Activated CD8-positive, alpha-beta T cell treated with anti-CD3 and anti-CD28 coated beads for 36 hours (primary cell): ENCODE measurements around the gene ZNF155. TPM values are rescaled to one million over a fixed set of nuclear protein-coding genes. Genes with fewer than 3 reads are reported as not detected.

Experiments
- ATAC-seq: fragments of 200-7000 bp; cut with Tn5 transposase; one replicate; pipeline ENCODE4 v1.10.0; 2021; ENCODE audit warnings: mild to moderate bottlenecking, moderate library complexity
- CTCF ChIA-PET: fragments of 350-600 bp; sonication (Branson Sonifier 250); formaldehyde crosslinking; loops from one replicate; lab custom pipeline; 2021; ENCODE audit warnings: antibody characterized with exemption; lab: Charles Lee
- POLR2A ChIA-PET: fragments of 350-600 bp; sonication (Branson Sonifier 250); formaldehyde crosslinking; loops from one replicate; lab custom pipeline; 2021; ENCODE audit warnings: antibody characterized with exemption; lab: Charles Lee
- DNase-seq: peaks from one replicate; pipeline ENCODE4 v3.0.0-alpha.2; 2020
- H3K27ac Mint-ChIP-seq: one replicate; pipeline ENCODE4 v1.8.0; 2021; ENCODE audit warnings: mild to moderate bottlenecking, mixed read lengths
- H3K27me3 Mint-ChIP-seq: one replicate; pipeline ENCODE4 v1.8.0; 2021; ENCODE audit warnings: mixed read lengths
- H3K36me3 Mint-ChIP-seq: one replicate; pipeline ENCODE4 v1.8.0; 2021; ENCODE audit warnings: low read depth, mixed read lengths
- H3K4me1 Mint-ChIP-seq: one replicate; pipeline ENCODE4 v1.8.0; 2021; ENCODE audit warnings: low read depth, mixed read lengths
- H3K4me3 Mint-ChIP-seq: one replicate; pipeline ENCODE4 v1.8.0; 2021; ENCODE audit warnings: mild to moderate bottlenecking, moderate library complexity, mixed read lengths
- H3K9me3 Mint-ChIP-seq: one replicate; pipeline ENCODE4 v1.8.0; 2021; ENCODE audit warnings: mixed read lengths
- intact Hi-C: fragments of 100-400 bp; cut with micrococcal nuclease; formaldehyde crosslinking; loops from one replicate; pipeline ENCODE4 v1.10.0; 2022
- total RNA-seq, 2 experiments: library from RNA; stranded (reverse); gene quantifications; one replicate each; pipeline ENCODE4 v1.2.3, GENCODE V29; 2021
- TF ChIP-seq, protein P1 (sequence below): fragments of 200-600 bp; IDR thresholded peaks from one replicate; pipeline ENCODE4 v1.8.0; 2022; ENCODE audit warnings: antibody characterized with exemption, mild to moderate bottlenecking

ZNF155 gene
- total RNA-seq, 2 experiments from 2014 or later: 2.6 to 2.9 TPM

DNA sequence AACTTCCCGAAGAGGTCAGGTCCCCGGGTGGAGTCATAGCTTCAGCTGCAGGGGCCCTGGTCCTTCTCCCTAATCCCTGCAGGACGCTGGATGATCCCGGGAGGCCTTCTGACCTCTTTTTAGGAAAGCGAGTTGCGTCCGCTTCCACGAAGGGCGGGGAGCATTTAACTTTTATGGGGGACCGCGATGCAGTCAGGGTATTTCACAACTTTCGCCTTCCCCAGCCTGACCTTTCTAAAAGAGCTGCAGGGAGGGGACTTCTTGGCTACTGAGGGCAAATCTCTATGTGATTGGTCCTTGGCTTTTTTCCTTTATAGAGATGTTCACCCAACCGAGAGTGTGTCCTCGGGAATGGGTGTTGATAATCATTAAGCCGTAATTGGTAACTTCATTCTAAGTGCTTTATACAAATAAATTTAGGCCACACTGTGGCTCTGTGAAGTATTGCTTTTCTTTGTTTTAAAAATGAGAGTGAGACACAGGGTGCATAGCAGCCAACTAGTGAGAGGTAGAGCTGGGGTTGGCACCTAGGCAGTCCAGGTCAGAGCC lies 19.5 kb downstream of the ZNF155 start:
- H3K36me3 Mint-ChIP-seq: peaks cover 37% of the 10 kb centered on the region
- intact Hi-C loops: loop anchor here (10.0 kb wide), 1 partner anchor 69 kb away; the partner anchor contains the start of gene ZNF45

DNA sequence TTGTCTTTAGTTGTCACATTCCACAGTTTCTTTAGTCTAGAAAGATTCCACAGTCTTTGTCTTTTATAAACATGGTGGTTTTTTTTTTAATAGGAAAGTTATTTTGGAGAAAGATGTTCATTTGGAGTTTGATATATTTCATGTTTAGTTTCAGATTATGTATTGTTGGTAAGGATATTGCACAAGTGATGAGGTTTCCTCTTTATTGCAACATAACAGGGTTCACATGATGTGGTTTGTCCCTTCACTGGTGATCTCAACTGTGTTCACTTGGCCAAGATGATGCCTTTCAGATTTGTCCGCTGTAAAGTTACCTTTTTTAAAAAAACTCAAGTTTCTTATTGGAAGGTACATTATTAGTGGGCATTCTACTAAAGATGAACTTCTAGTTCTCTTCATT lies 22.0 kb downstream of the ZNF155 start:
- Mint-ChIP-seq H3K4me1 (peaks cover 14% of the 10 kb centered on the region), H3K4me3 (no peak overlapping the region), H3K9me3 (peaks cover 50% of the 10 kb centered on the region), H3K36me3 (peaks cover 58% of the 10 kb centered on the region), H3K27ac (no peak overlapping the region), H3K27me3 (no peaks in the 10 kb centered on the region)
- ATAC-seq (no peak), DNase-seq (no peak)
- intact Hi-C loops: loop anchor here (10.0 kb wide), 1 partner anchor 71 kb away; the partner anchor contains the start of gene ZNF45
- ChIA-PET POLR2A (interaction anchor here (0.8 kb wide), 1 partner anchor 23 kb away, joined by 3 read pairs; no protein-coding TSS in a partner anchor), CTCF (no interaction called here)
- TF ChIP-seq, protein P1, sequence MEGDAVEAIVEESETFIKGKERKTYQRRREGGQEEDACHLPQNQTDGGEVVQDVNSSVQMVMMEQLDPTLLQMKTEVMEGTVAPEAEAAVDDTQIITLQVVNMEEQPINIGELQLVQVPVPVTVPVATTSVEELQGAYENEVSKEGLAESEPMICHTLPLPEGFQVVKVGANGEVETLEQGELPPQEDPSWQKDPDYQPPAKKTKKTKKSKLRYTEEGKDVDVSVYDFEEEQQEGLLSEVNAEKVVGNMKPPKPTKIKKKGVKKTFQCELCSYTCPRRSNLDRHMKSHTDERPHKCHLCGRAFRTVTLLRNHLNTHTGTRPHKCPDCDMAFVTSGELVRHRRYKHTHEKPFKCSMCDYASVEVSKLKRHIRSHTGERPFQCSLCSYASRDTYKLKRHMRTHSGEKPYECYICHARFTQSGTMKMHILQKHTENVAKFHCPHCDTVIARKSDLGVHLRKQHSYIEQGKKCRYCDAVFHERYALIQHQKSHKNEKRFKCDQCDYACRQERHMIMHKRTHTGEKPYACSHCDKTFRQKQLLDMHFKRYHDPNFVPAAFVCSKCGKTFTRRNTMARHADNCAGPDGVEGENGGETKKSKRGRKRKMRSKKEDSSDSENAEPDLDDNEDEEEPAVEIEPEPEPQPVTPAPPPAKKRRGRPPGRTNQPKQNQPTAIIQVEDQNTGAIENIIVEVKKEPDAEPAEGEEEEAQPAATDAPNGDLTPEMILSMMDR: no peak

More for the DNA sequence above, 19.5 kb downstream of the ZNF155 start:
- ATAC-seq (peak; percentile 43), DNase-seq (peak; percentile 25)
- H3K27ac Mint-ChIP-seq: peak overlapping the region; percentile 98
- peak overlapping the region; percentile 96 for H3K4me3 Mint-ChIP-seq
- CTCF ChIA-PET: interaction anchor here (0.5 to 1.1 kb wide), 2 partner anchors 71 to 164 kb away, joined by 3 read pairs; no protein-coding TSS in a partner anchor
- H3K27me3 Mint-ChIP-seq: no peaks in the 10 kb centered on the region
- H3K4me1 Mint-ChIP-seq: peaks cover 14% of the 10 kb centered on the region
- peaks cover 40% of the 10 kb centered on the region for H3K9me3 Mint-ChIP-seq
- TF ChIP-seq, protein P1: peak; percentile 48
- POLR2A ChIA-PET: no interaction called here

DNA sequence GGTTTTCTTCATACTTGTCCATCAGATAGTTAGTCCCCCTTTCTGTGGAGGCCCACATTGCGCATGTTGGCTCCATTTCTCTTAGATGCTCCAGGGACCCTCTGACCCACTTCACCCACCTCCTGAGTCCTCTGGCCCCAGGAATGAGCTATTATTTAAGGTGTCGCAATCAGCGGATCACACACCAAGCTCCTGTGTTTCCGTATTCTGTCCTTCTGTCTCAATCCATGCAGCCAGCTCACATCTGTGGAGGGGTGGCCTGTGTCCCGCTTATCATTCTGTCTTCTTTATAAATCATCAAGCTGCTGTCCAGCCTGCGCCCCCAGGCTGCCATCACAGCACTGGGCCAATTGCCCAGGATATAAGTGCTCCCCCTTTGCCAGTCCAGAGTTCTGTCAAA lies 23.5 kb downstream of the ZNF155 start:
- DNase-seq (no peak), ATAC-seq (no peak)
- Mint-ChIP-seq H3K4me3 (no peak overlapping the region), H3K9me3 (peaks cover 56% of the 10 kb centered on the region), H3K36me3 (peaks cover 71% of the 10 kb centered on the region), H3K27me3 (no peaks in the 10 kb centered on the region), H3K27ac (no peak overlapping the region), H3K4me1 (peaks cover 7% of the 10 kb centered on the region)
- TF ChIP-seq, protein P1: no peak
- POLR2A ChIA-PET: no interaction called here
- intact Hi-C loops: loop anchor here (10.0 kb wide), 1 partner anchor 73 kb away; the partner anchor contains the start of gene ZNF45
- CTCF ChIA-PET: interaction anchor here (1.6 kb wide), 1 partner anchor 40 kb away, joined by 4 read pairs; no protein-coding TSS in a partner anchor

DNA sequence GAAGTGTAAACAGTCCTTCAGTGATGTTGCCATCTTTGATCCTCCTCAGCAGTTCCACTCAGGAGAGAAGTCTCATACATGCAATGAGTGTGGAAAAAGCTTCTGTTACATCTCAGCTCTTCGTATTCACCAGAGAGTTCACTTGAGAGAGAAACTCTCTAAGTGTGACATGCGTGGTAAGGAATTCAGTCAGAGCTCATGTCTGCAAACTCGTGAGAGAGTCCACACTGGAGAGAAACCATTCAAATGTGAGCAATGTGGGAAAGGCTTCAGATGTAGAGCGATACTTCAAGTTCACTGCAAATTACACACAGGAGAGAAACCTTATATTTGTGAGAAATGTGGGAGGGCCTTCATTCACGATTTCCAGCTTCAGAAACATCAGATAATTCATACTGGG lies 26.5 kb downstream of the ZNF155 start:
- ChIA-PET CTCF (no interaction called here), POLR2A (interaction anchor here (0.6 to 1.1 kb wide), 3 partner anchors 8 to 166 kb away, joined by 3 to 4 read pairs (median 3); no protein-coding TSS in a partner anchor)
- Mint-ChIP-seq H3K27ac (no peak overlapping the region), H3K4me1 (no peaks in the 10 kb centered on the region), H3K9me3 (peaks cover 71% of the 10 kb centered on the region), H3K36me3 (peaks cover 73% of the 10 kb centered on the region), H3K27me3 (no peaks in the 10 kb centered on the region), H3K4me3 (no peak overlapping the region)
- ATAC-seq (no peak), DNase-seq (no peak)
- intact Hi-C loops: no loop called here
- TF ChIP-seq, protein P1: no peak

DNA sequence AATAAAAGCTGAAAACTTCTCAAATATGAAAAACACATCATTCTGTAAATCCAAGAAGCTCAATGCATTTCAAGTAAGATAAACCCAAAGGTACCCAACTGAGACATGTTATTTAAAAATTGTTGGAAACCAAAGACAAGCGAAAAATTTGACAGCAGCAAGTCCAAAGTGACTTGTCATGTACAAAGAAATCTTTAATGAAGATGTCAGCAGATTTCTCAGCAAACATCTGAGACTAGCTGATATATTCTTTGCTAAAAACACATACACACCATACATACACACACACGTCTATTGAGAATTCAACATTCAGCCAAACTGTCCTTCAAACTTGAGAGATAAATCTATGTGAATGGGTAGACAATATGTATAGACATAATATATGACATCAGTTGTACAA lies 35.5 kb downstream of the ZNF155 start:
- peaks cover under 1% of the 10 kb centered on the region for H3K4me1 Mint-ChIP-seq
- TF ChIP-seq, protein P1: no peak
- intact Hi-C loops: no loop called here
- ChIA-PET POLR2A (no interaction called here), CTCF (no interaction called here)
- no peak overlapping the region for H3K27ac Mint-ChIP-seq
- ATAC-seq (no peak), DNase-seq (no peak)
- H3K4me3 Mint-ChIP-seq: no peak overlapping the region
- H3K36me3 Mint-ChIP-seq: no peaks in the 10 kb centered on the region
- peaks cover 24% of the 10 kb centered on the region for H3K9me3 Mint-ChIP-seq
- H3K27me3 Mint-ChIP-seq: peaks cover 2% of the 10 kb centered on the region
